PFSK-1 (cell line): ENCODE results near the gene ATOH7.

Experiments
- FOXP2 ChIP-seq: optimal IDR thresholded peaks from 2 replicates; pipeline ENCODE3; 2011; ENCODE audit warnings: borderline replicate concordance, control low read depth, inconsistent platforms; ENCODE audit not compliant: insufficient read depth; ENCODE audit errors: extremely low read length, extremely low read depth
- POLR2AphosphoS5 ChIP-seq: IDR thresholded peaks from 2 replicates; pipeline ENCODE4 v1.6.1; 2012; ENCODE audit warnings: low read depth, mild to moderate bottlenecking, control low read depth, low read length, moderate library complexity
- TF ChIP-seq, protein P1 (sequence below), 2 experiments: IDR thresholded peaks; 2 replicates each; pipeline versions ENCODE4 v1.6.1 to v1.8.0; 2011 to 2012; ENCODE audit warnings: low read depth in 2 of 2, low read length in 2 of 2, control low read depth in 1 of 2, inconsistent platforms in 1 of 2, mild to moderate bottlenecking in 1 of 2, moderate library complexity in 1 of 2; ENCODE audit not compliant: insufficient read depth in 1 of 2

DNA sequence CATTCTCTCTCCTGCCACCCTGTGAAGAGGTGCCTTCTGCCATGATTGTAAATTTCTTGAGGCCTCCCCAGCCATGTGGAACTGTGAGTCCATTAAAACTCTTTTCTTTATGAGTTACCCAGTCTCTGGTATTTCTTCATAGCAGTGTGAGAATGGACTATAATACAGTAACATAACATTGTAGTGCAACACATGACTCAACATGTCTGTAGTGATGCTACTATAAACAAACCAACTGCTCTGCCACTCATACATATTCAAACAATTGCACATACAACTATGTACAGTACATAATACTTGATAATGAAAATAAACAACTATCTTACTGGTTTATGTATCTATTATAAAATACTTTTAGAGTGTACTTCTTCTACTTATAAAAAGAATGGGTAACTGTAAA is 7.1 kb downstream of the ATOH7 start:
- TF ChIP-seq POLR2AphosphoS5, result no peak
- TF ChIP-seq, protein P1, sequence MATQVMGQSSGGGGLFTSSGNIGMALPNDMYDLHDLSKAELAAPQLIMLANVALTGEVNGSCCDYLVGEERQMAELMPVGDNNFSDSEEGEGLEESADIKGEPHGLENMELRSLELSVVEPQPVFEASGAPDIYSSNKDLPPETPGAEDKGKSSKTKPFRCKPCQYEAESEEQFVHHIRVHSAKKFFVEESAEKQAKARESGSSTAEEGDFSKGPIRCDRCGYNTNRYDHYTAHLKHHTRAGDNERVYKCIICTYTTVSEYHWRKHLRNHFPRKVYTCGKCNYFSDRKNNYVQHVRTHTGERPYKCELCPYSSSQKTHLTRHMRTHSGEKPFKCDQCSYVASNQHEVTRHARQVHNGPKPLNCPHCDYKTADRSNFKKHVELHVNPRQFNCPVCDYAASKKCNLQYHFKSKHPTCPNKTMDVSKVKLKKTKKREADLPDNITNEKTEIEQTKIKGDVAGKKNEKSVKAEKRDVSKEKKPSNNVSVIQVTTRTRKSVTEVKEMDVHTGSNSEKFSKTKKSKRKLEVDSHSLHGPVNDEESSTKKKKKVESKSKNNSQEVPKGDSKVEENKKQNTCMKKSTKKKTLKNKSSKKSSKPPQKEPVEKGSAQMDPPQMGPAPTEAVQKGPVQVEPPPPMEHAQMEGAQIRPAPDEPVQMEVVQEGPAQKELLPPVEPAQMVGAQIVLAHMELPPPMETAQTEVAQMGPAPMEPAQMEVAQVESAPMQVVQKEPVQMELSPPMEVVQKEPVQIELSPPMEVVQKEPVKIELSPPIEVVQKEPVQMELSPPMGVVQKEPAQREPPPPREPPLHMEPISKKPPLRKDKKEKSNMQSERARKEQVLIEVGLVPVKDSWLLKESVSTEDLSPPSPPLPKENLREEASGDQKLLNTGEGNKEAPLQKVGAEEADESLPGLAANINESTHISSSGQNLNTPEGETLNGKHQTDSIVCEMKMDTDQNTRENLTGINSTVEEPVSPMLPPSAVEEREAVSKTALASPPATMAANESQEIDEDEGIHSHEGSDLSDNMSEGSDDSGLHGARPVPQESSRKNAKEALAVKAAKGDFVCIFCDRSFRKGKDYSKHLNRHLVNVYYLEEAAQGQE (IDR thresholded peaks at IDR 0.05; ENCODE audit: insufficient read depth in 1 of 2, low read depth in 2 of 2, low read length in 2 of 2), result no peak
- no peak for TF ChIP-seq FOXP2
